GM21619 (cell line): ENCODE data around the gene SLX4.
A peak's percentile ranks its signal among the peaks of the same experiment; 100 is the strongest.
"Not testable (repeated sequence)": the region's sequence is repeated elsewhere in the genome, so short reads cannot be mapped to it uniquely, and the experiment has no call there.

Experiments
- ATAC-seq: cut with Tn5 transposase; IDR thresholded peaks from one replicate; pipeline ENCODE4 v1.9.1; 2021; ENCODE audit not compliant: unreplicated experiment

Gene SLX4

GRCh38 chr16:3611146-3611975, at the start of gene SLX4:
SLX4 (minus strand) TSS chr16:3611606; CDS start chr16:3608964, 2,642 bp downstream.
- ATAC-seq = peak; percentile 83

- ATAC-seq = no peak
Measured at GRCh38 chr16:3659251-3659650, 47.8 kb upstream of the SLX4 start.

- ATAC-seq = no peak
Measured at GRCh38 chr16:3656491-3657468, 45.4 kb upstream of the SLX4 start.

GRCh38 chr16:3656160-3656490, 44.7 kb upstream of the SLX4 start:
- ATAC-seq = not testable (repeated sequence)

GRCh38 chr16:3655396-3656159, 44.2 kb upstream of the SLX4 start:
- no peak for ATAC-seq

- ATAC-seq = no peak
Measured at GRCh38 chr16:3655030-3655395, 43.6 kb upstream of the SLX4 start.

GRCh38 chr16:3654249-3654991, 43.0 kb upstream of the SLX4 start, which contains the start of gene DNASE1:
DNASE1 (plus strand) TSS chr16:3654691; CDS start chr16:3655374, 683 bp downstream.
- ATAC-seq = no peak

- no peak for ATAC-seq
Measured at GRCh38 chr16:3652373-3653195, 41.2 kb upstream of the SLX4 start.

- no peak for ATAC-seq
Measured at GRCh38 chr16:3651461-3652372, 40.3 kb upstream of the SLX4 start.

GRCh38 chr16:3650631-3651265, 39.3 kb upstream of the SLX4 start:
- no peak for ATAC-seq

GRCh38 chr16:3646348-3646920, 35.0 kb upstream of the SLX4 start:
- ATAC-seq = no peak

GRCh38 chr16:3645504-3646347, 34.3 kb upstream of the SLX4 start:
- ATAC-seq = no peak

GRCh38 chr16:3645108-3645503, 33.7 kb upstream of the SLX4 start:
- ATAC-seq = no peak

- ATAC-seq = no peak
Measured at GRCh38 chr16:3643095-3643730, 31.8 kb upstream of the SLX4 start.

- ATAC-seq = no peak
Measured at GRCh38 chr16:3642397-3643094, 31.1 kb upstream of the SLX4 start.
